Spleen (tissue), 11 donors: ENCODE results near the gene DNAH9. TPM values are rescaled to one million over a fixed set of nuclear protein-coding genes. Genes with fewer than 3 reads are reported as not detected.

Source experiments
- DNase-seq: peaks from one replicate; pipeline ENCODE4 v3.0.0-alpha.2; 2020
- H3K27ac ChIP-seq, 8 donors: fragments of 200-600 bp; sonication (generic) in 7 of 8; 1 replicate in 4 of 8; 2 replicates in 4 of 8; pipeline versions ENCODE4 v1.5.0 to v1.8.0; 2016 to 2021; ENCODE audit warnings: inconsistent platforms in 4 of 8, mild to moderate bottlenecking in 4 of 8, moderate library complexity in 1 of 8
- H3K27me3 ChIP-seq, 7 donors: fragments of 200-600 bp; sonication (generic) in 6 of 7; replicated peaks in 1 of 7; 1 replicate in 4 of 7; 2 replicates in 3 of 7; pipeline versions ENCODE4 v1.5.0 to v1.8.0; 2016 to 2021; ENCODE audit warnings: inconsistent platforms in 3 of 7, mild to moderate bottlenecking in 1 of 7
- H3K36me3 ChIP-seq, 6 donors: fragments of 200-600 bp; sonication (generic) in 5 of 6; 1 replicate in 4 of 6; 2 replicates in 2 of 6; pipeline versions ENCODE4 v1.5.0 to v1.8.0; 2016 to 2021; ENCODE audit warnings: inconsistent platforms in 2 of 6
- H3K4me1 ChIP-seq, 6 donors: fragments of 200-600 bp; sonication (generic) in 5 of 6; 1 replicate in 3 of 6; 2 replicates in 3 of 6; pipeline versions ENCODE4 v1.5.0 to v1.8.0; 2016 to 2021; ENCODE audit warnings: inconsistent platforms in 3 of 6
- H3K4me3 ChIP-seq, 8 donors: fragments of 200-600 bp; sonication (generic) in 7 of 8; 1 replicate in 4 of 8; 2 replicates in 4 of 8; pipeline versions ENCODE4 v1.5.0 to v1.8.0; 2016 to 2021; ENCODE audit warnings: inconsistent platforms in 4 of 8, mild to moderate bottlenecking in 4 of 8, moderate library complexity in 2 of 8
- H3K9me3 ChIP-seq, 8 donors: fragments of 200-600 bp; sonication (generic) in 7 of 8; 1 replicate in 4 of 8; 2 replicates in 4 of 8; pipeline versions ENCODE4 v1.5.0 to v1.8.0; 2016 to 2021; ENCODE audit warnings: inconsistent platforms in 4 of 8
- CTCF ChIP-seq, 11 experiments: fragments of 200-600 bp in 7 of 11; fragments of 450-650 bp in 4 of 11; sonication (generic) in 4 of 11; IDR thresholded peaks in 8 of 11; conservative IDR thresholded peaks in 3 of 11; 1 replicate in 7 of 11; 2 replicates in 4 of 11; pipeline versions ENCODE4 v1.4.0 to v1.8.0; 2016 to 2021; ENCODE audit warnings: antibody characterized with exemption in 11 of 11, inconsistent platforms in 4 of 11, mild to moderate bottlenecking in 1 of 11
- POLR2A ChIP-seq, 3 donors: fragments of 450-650 bp; IDR thresholded peaks; one replicate each; pipeline ENCODE4 v1.5.1; 2017; ENCODE audit warnings: antibody characterized with exemption in 3 of 3, mild to moderate bottlenecking in 1 of 3
- POLR2AphosphoS5 ChIP-seq, 3 donors: sonication (generic); formaldehyde crosslinking; IDR thresholded peaks; one replicate each; pipeline ENCODE4 v1.5.1; 2017; ENCODE audit warnings: antibody characterized with exemption in 3 of 3
- WGBS, 5 donors: extraction: QIAGEN DNeasy Blood & Tissue Kit in 3 of 5; methylation state at CpG; one replicate each; pipeline versions ENCODE4 v1.1.5 to v1.1.7; 2013 to 2018; 5-methylcytosine and 5-hydroxymethylcytosine counted together
- intact Hi-C: fragments of 100-400 bp; cut with DNase I; formaldehyde crosslinking; loops from one replicate; pipeline ENCODE4 v1.15.0; 2023; ENCODE audit warnings: low total_unique reads
- polyA plus RNA-seq, 3 donors: library from polyadenylated mRNA; stranded (reverse); fragments of 200-250 nt; gene quantifications; one replicate each; pipeline ENCODE4 v1.2.1, GENCODE V29; 2013
- total RNA-seq, 7 donors: library from RNA; depleted of rRNA in 3 of 7; stranded (reverse); fragments of >200 nt in 3 of 7; fragmentation: NEBNext Ultra II Directional in 4 of 7; extraction: Animal tissue kit (Norgen Biotek cat#: 25700) in 4 of 7; gene quantifications; one replicate each; pipeline versions ENCODE4 v1.1.0 to v1.2.1, GENCODE V29; 2016 to 2021
- donor health status: healthy with polysubstance abuse.
- donor health status: DM: no; HTN: no; CAD: no; lungs with moderate emphysema.
- donor health status: DM: no; HTN: no; CAD: no.
- donor health status: Bipolar disorder and iron deficiency.
- donor health status: healthy.
- donor health status: DM: no; HTN: no; CAD: no.
- donor health status: DM: yes; HTN: yes; CAD: no.

The DNAH9 gene
- total and polyA plus RNA-seq, 10 donors = 0.06 to 0.92 (median 0.22) TPM; not detected in 2

DNA sequence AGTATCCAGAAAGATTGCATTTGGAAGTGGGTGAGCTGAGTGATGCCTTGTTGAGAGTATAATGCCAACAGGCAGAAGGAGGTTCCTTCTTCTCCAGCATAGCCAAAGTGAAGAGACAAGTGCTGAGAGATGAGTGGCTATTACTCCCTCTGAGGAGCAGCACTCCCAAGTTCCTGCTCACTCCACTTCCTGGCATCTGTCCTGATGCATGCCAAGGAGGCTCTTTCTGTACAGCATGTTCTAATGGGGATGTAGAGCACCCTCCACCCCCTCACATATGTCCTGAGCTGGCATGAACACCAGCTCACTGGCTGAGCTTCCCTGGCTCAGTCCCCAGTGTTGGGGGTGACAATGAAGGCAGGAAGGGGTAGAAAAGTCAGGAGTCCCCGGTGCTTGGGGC is 44.2 kb upstream of the DNAH9 start:
- H3K4me3 ChIP-seq = no peak overlapping the region
- H3K9me3 ChIP-seq = peaks cover 0 to 25% (median 0%) of the 10 kb centered on the region in 8 donors
- H3K36me3 ChIP-seq = no peaks in the 10 kb centered on the region
- no peak for DNase-seq
- intact Hi-C loops = no loop called here
- H3K27me3 ChIP-seq = no peaks in the 10 kb centered on the region
- 45 to 79% (median 60%) methylated on average over 1 of the region's 1 CpG for WGBS, 5 donors
- H3K27ac ChIP-seq = no peak overlapping the region
- TF ChIP-seq POLR2A (IDR thresholded peaks at IDR 0.05) = no peak
- TF ChIP-seq CTCF (IDR thresholded peaks at IDR 0.05 in 8 of 11, conservative IDR thresholded peaks at IDR 0.05 in 3 of 11) = no peak
- TF ChIP-seq POLR2AphosphoS5 (IDR thresholded peaks at IDR 0.05) = no peak
- no peaks in the 10 kb centered on the region for H3K4me1 ChIP-seq

DNA sequence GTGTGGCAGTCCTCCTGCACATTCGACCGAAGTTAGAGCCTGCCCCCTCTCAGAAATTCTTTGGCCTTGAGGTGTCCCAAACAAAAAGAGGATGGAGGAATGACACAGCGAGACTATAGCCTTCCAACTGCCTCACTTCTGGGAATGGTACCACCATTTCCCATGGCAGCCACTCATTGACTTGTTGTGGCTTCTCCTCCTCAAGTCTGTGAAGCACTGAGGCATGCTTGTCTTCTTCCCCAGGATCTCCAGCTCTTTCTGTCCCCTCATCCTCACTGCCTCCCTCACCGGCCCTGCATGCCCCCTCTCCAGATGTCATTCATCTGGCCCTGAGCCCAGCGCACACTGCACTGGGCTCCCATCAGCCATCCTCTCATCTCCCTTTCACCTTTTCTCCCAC is 43.7 kb upstream of the DNAH9 start:
- Histone ChIP-seq H3K27me3 (no peaks in the 10 kb centered on the region), H3K36me3 (no peaks in the 10 kb centered on the region), H3K4me3 (no peak overlapping the region), H3K9me3 (peaks cover 0 to 30% (median 0%) of the 10 kb centered on the region in 8 donors), H3K4me1 (no peaks in the 10 kb centered on the region), H3K27ac (no peak overlapping the region)
- no peak for TF ChIP-seq POLR2AphosphoS5 (IDR thresholded peaks at IDR 0.05)
- no peak for TF ChIP-seq POLR2A (IDR thresholded peaks at IDR 0.05)
- WGBS, 5 donors = 77 to 89% (median 83%) methylated on average over 5 of the region's 5 CpGs
- DNase-seq = no peak
- intact Hi-C loops = no loop called here

GRCh38 chr17:11555530-11555929 is 42.7 kb upstream of the DNAH9 start:
- intact Hi-C loops = no loop called here
- no peak overlapping the region for H3K27ac ChIP-seq
- TF ChIP-seq CTCF (IDR thresholded peaks at IDR 0.05 in 8 of 11, conservative IDR thresholded peaks at IDR 0.05 in 3 of 11) = no peak
- TF ChIP-seq POLR2A (IDR thresholded peaks at IDR 0.05) = no peak
- TF ChIP-seq POLR2AphosphoS5 (IDR thresholded peaks at IDR 0.05) = no peak
- H3K4me1 ChIP-seq = no peaks in the 10 kb centered on the region
- H3K9me3 ChIP-seq = peaks cover 0 to 34% (median 0%) of the 10 kb centered on the region in 8 donors
- 81 to 93% (median 85%) methylated on average over 6 of the region's 6 CpGs for WGBS, 5 donors
- no peaks in the 10 kb centered on the region for H3K36me3 ChIP-seq
- no peak for DNase-seq
- H3K4me3 ChIP-seq = no peak overlapping the region
- H3K27me3 ChIP-seq = no peaks in the 10 kb centered on the region

DNA sequence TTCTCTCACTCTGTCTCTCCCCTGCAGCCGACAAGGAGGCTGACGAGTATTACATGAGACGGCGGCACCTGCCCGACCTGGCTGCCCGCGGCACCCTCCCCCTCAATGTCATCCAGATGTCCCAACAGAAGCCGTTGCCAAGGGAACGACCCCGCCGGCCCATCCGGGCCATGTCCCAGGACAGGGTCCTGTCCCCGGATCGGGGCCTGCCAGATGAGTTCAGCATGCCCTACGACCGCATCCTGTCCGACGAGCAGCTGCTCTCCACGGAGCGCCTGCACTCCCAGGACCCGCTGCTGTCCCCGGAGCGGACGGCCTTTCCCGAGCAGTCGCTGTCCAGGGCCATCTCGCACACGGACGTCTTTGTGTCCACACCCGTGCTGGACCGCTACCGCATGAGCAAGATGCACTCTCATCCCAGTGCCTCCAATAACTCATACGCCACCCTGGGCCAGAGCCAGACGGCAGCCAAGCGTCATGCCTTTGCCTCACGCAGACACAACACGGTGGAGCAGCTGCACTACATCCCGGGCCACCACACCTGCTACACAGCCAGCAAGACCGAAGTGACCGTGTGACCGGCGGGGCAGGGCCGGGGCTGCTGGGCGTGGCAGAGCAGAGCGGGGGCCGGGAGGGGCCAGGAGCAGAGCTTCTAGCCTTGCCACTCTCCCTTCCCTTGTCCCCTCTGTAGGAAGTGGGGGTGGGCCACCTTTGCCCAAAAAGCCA is 40.4 kb upstream of the DNAH9 start:
- intact Hi-C loops = no loop called here
- 91 to 94% (median 92%) methylated on average over 31 to 46 of the region's 46 CpGs for WGBS, 5 donors
- TF ChIP-seq POLR2AphosphoS5 (IDR thresholded peaks at IDR 0.05) (no peak), CTCF (IDR thresholded peaks at IDR 0.05 in 8 of 11, conservative IDR thresholded peaks at IDR 0.05 in 3 of 11) (no peak), POLR2A (IDR thresholded peaks at IDR 0.05) (no peak)
- DNase-seq = no peak
- H3K27me3 ChIP-seq = no peaks in the 10 kb centered on the region
- H3K27ac ChIP-seq = no peak overlapping the region
- H3K4me3 ChIP-seq = no peak overlapping the region
- peaks cover 0 to 34% (median 0%) of the 10 kb centered on the region in 8 donors for H3K9me3 ChIP-seq
- H3K36me3 ChIP-seq = no peaks in the 10 kb centered on the region
- H3K4me1 ChIP-seq = no peaks in the 10 kb centered on the region
